Activated CD8-positive, alpha-beta memory T cell treated with anti-CD3 and anti-CD28 coated beads for 4 hours (primary cell): ENCODE results near the gene COQ8A.

Source experiments
- DNase-seq, 2 donors: peaks; one replicate each; pipeline ENCODE4 v3.0.0-alpha.2; 2020; ENCODE audit warnings: low read depth in 2 of 2

COQ8A gene

GRCh38 chr1:227009937-227010336 lies 69.8 kb downstream of the COQ8A start:
- DNase-seq, result no peak

GRCh38 chr1:227010645-227011044 lies 70.6 kb downstream of the COQ8A start:
- DNase-seq, result no peak

GRCh38 chr1:227016990-227017389 lies 76.9 kb downstream of the COQ8A start:
- DNase-seq, result no peak

- DNase-seq, result no peak
Measured at GRCh38 chr1:227032396-227032795, 92.3 kb downstream of the COQ8A start.

- DNase-seq, result no peak
Measured at GRCh38 chr1:227033880-227034279, 93.8 kb downstream of the COQ8A start.

- DNase-seq, result no peak
Measured at GRCh38 chr1:227035316-227035715, 95.2 kb downstream of the COQ8A start.

- no peak for DNase-seq
Measured at GRCh38 chr1:227037121-227037520, 97.0 kb downstream of the COQ8A start.
